Immature natural killer cell (primary cell): Measurements from ENCODE around the gene C10orf143. TPM values are rescaled to one million over a fixed set of nuclear protein-coding genes. Genes with fewer than 3 reads are reported as not detected.

Experiments used
- DNase-seq, 3 donors: peaks; one replicate each; pipeline ENCODE4 v3.0.0; 2022; ENCODE audit warnings: mixed read lengths in 1 of 3
- H3K27ac Mint-ChIP-seq, 6 donors: one replicate each; pipeline ENCODE4 v1.8.0; 2020; ENCODE audit warnings: mixed read lengths in 6 of 6, mild to moderate bottlenecking in 5 of 6, inconsistent platforms in 4 of 6, moderate library complexity in 3 of 6
- H3K27me3 Mint-ChIP-seq, 3 donors: one replicate each; pipeline ENCODE4 v1.8.0; 2020 to 2021; ENCODE audit warnings: low read depth in 3 of 3, mild to moderate bottlenecking in 3 of 3, mixed read lengths in 3 of 3, moderate library complexity in 3 of 3, inconsistent platforms in 1 of 3
- H3K36me3 Mint-ChIP-seq, 3 donors: one replicate each; pipeline ENCODE4 v1.8.0; 2020; ENCODE audit warnings: mixed read lengths in 3 of 3, inconsistent platforms in 2 of 3, mild to moderate bottlenecking in 2 of 3
- H3K4me1 Mint-ChIP-seq, 2 donors: one replicate each; pipeline ENCODE4 v1.8.0; 2020; ENCODE audit warnings: inconsistent platforms in 2 of 2, mild to moderate bottlenecking in 2 of 2, mixed read lengths in 2 of 2, moderate library complexity in 1 of 2
- H3K4me3 Mint-ChIP-seq, 5 donors: one replicate each; pipeline ENCODE4 v1.8.0; 2020; ENCODE audit warnings: mild to moderate bottlenecking in 5 of 5, mixed read lengths in 5 of 5, inconsistent platforms in 3 of 5, moderate library complexity in 3 of 5
- H3K9me3 Mint-ChIP-seq, 6 donors: one replicate each; pipeline ENCODE4 v1.8.0; 2020; ENCODE audit warnings: mild to moderate bottlenecking in 6 of 6, mixed read lengths in 6 of 6, inconsistent platforms in 4 of 6, moderate library complexity in 3 of 6
- polyA plus RNA-seq, 3 donors: library from polyadenylated mRNA; unstranded; fragments of 300-500 nt; fragmentation: Illumina TruSeq; gene quantifications; one replicate each; pipeline ENCODE4 v1.2.3, GENCODE V29; 2021

The C10orf143 gene
- 10 to 100 TPM; 17.8 to 31.7 (median 27.0) TPM for polyA plus RNA-seq

DNA sequence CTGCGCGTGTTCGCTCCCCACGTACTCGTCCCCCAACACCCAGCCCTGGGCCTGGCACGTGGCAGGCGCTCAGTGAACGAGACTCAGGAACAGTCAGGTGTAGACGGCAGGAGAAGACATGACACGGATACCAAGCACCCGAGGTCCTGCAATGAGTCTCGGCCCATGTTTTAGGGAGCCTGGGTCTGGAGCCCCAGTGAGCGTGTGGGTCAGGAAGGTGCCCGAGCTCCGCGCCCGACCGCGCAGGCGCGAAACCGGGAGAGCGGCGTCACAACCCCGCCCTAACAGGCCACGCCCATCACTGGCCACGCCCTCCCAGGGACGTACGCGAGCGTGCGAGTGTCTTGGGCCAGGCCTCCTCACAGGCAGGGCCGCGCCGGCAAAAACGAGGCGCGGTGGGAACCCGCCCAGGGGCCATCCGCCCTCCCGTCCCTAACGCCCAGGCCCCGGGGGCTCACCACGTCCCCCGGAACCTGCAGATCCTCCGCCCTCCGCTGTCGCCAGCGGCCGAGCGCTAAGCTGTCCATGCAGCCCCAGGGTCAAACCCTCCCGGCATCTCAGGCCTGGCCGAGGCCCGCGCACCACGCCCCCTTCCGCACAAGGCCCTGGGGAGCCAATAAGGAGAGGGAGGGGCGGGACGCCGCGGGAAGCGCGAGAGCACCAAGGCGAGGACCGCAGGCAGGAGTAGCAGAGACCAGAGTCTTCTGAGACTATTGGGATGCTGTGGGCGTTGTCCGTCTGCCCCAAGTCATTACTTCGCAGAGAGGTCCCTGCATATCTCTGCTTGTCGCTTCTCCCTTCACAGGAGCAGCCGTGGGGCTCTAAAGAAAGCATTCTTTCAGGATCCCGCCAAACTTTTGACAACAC is at the start of gene C10orf143:
TSS of gene C10orf143 (minus strand) at position 585 of the 867 bp plus-strand sequence. CDS start at position 527, 58 bp downstream.
- Mint-ChIP-seq H3K4me1 (peaks cover 36 to 53% of the 10 kb centered on the region in 2 donors), H3K27me3 (peaks cover 0 to 19% (median 4%) of the 10 kb centered on the region in 3 donors), H3K27ac (peak within 1 kb of the TSS; percentile 90 to 99 (median 97)), H3K9me3 (no peaks in the 10 kb centered on the region), H3K4me3 (peak within 1 kb of the TSS; percentile 95 to 99 (median 95)), H3K36me3 (peaks cover 0 to 7% (median 3%) of the 10 kb centered on the region in 3 donors)
- peak; percentile 99 to 100 (median 100) for DNase-seq

DNA sequence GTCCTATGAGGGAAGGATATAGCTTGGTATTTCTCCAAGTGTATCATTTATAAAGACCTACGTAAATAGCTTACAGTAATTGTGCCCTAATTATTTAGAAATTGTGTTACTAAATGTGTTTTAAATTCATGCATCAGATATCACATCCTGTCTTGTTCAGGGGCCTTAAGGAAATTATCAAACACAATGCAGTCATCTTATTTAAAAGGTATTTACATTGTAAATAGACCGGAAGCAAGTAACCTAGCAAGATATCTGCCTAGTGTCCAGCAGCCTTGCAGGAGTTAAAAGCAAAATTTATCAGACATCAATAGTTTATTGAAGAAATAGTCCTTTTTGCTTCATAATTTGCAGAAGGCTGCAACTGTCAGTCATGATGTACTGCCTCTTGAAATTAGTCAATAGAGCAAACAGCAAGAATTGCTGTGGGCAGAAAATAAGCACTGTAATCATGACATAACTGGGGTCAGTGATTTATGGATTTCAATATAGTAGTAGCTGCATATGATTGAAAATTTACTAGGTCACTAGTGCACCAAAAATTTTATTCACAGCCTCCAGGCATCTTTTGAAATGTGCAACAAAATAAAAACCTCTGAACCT is 48.7 kb upstream of the C10orf143 start:
- no peaks in the 10 kb centered on the region for H3K9me3 Mint-ChIP-seq
- H3K27ac Mint-ChIP-seq: no peak overlapping the region
- peaks cover 15 to 33% (median 21%) of the 10 kb centered on the region in 3 donors for H3K36me3 Mint-ChIP-seq
- no peak for DNase-seq
- no peaks in the 10 kb centered on the region for H3K27me3 Mint-ChIP-seq
- H3K4me3 Mint-ChIP-seq: no peak overlapping the region
- peaks cover 15 to 31% of the 10 kb centered on the region in 2 donors for H3K4me1 Mint-ChIP-seq

DNA sequence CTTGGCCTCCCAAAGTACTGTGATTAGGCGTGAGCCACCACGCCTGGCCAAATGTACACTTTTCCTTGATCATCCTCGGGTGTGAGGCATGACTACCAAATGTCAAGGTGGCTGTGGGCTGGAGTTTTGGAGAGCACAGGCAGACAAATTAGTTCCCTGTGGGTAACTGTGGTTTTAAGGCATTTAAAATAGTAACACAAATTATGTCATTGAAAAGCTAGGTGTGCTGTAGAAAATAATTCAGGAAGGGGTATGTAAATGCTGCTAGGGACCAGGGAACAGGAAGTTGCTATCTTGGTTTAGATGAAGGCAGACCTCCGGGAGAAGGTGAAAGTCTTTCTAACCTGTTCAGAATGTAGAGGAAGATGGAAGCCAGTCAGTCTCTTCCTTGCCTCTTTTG is 35.4 kb upstream of the C10orf143 start:
- no peak for DNase-seq
- peaks cover 0 to 3% (median 2%) of the 10 kb centered on the region in 3 donors for H3K27me3 Mint-ChIP-seq
- peaks cover 24 to 45% of the 10 kb centered on the region in 2 donors for H3K4me1 Mint-ChIP-seq
- H3K9me3 Mint-ChIP-seq: no peaks in the 10 kb centered on the region
- H3K4me3 Mint-ChIP-seq: no peak overlapping the region
- no peak overlapping the region for H3K27ac Mint-ChIP-seq
- peaks cover 9 to 17% (median 15%) of the 10 kb centered on the region in 3 donors for H3K36me3 Mint-ChIP-seq

DNA sequence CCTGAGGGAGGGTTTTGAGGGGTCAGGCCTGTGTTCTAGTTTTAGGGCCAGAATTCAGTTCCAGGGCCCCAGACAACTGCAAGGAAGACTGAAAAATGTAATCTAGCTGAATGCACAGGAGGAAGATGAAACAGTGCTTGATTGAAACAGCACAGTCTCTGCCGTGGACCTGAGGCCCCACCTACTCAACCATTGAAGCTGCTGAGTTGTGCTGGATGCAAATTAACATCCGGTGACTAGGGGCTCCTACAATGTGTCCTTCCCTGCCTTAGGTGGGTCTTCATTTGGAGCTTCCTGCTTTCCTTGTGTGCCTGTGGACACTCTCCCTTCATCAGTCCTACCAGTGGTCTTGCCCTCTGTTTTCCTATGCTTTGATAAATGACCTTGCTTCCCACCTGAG is 31.2 kb upstream of the C10orf143 start:
- H3K36me3 Mint-ChIP-seq: peaks cover 8 to 12% (median 9%) of the 10 kb centered on the region in 3 donors
- H3K4me3 Mint-ChIP-seq: peak overlapping the region in 1 of 5 donors; percentile 27
- no peak for DNase-seq
- peaks cover 0 to 3% (median 3%) of the 10 kb centered on the region in 3 donors for H3K27me3 Mint-ChIP-seq
- H3K4me1 Mint-ChIP-seq: peaks cover 48 to 64% of the 10 kb centered on the region in 2 donors
- H3K27ac Mint-ChIP-seq: peak overlapping the region in 2 of 6 donors; percentile 4 to 24
- no peaks in the 10 kb centered on the region for H3K9me3 Mint-ChIP-seq

DNA sequence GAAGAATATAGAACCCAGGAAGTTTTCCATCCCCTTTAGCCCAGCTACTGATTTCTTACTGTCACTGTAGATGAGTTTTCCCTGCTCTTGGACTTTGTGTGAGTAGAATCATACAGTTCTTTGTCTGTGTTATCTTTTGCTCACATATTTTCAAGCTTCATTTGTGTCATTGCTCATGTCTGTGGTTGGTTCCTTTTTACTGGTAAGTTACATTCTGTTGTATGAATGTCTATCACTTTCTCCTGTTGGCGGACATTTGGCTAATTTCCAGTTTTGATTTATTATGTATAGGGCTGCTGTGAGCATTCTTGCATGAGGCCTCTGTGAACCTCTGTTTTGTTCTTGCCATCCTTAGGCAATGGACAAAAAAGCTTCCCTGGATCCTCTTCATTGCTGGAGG is 30.8 kb upstream of the C10orf143 start:
- Mint-ChIP-seq H3K36me3 (peaks cover 5 to 9% (median 6%) of the 10 kb centered on the region in 3 donors), H3K9me3 (no peaks in the 10 kb centered on the region), H3K4me3 (peak overlapping the region in 1 of 5 donors; percentile 27), H3K27ac (peak overlapping the region in 1 of 6 donors; percentile 3), H3K4me1 (peaks cover 49 to 61% of the 10 kb centered on the region in 2 donors), H3K27me3 (peaks cover 0 to 3% (median 3%) of the 10 kb centered on the region in 3 donors)
- DNase-seq: no peak

DNA sequence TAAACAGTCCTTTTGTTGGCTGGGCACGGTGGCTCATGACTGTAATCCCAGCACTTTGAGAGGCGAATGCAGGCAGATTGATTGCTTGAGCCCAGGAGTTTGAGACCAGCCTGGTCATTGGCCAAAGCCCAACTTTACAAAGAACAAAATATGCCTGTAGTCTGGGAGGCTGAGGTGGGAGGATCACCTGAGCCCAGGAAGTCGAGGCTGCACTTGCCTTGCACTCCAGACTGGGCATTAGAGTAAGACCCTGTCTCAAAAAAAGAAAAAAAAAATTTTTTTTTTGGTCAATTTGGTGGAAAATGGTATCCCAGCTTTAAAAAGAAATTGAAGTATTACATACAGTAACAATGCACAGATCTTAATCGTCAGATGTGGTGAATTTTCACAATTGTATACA is 30.4 kb upstream of the C10orf143 start:
- Mint-ChIP-seq H3K27me3 (peaks cover 0 to 3% (median 3%) of the 10 kb centered on the region in 3 donors), H3K4me1 (peaks cover 49 to 58% of the 10 kb centered on the region in 2 donors), H3K27ac (no peak overlapping the region), H3K36me3 (peaks cover 2 to 6% (median 2%) of the 10 kb centered on the region in 3 donors), H3K9me3 (no peaks in the 10 kb centered on the region), H3K4me3 (no peak overlapping the region)
- DNase-seq: no peak

DNA sequence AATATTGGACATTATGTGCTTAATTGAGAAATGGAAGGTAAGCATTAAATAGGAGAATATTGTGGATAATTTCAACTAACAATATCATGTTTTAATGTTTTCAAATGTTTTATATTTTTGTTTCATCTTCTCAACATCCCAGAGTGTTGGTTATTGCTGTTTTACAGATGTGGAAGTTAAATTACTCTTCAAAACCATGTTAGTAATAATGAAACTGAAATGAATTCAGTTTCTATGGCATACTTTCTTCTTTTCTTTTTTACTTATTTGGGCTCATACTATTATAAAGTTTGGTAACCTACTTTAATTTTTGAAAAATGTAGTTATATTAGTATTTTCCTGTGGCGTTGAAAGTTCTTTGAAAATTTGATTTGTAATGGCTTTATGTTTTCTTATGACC is 29.8 kb upstream of the C10orf143 start:
- H3K4me3 Mint-ChIP-seq: no peak overlapping the region
- peaks cover 0 to 5% (median 0%) of the 10 kb centered on the region in 3 donors for H3K36me3 Mint-ChIP-seq
- no peak overlapping the region for H3K27ac Mint-ChIP-seq
- H3K27me3 Mint-ChIP-seq: peaks cover 0 to 3% (median 3%) of the 10 kb centered on the region in 3 donors
- no peak for DNase-seq
- no peaks in the 10 kb centered on the region for H3K9me3 Mint-ChIP-seq
- peaks cover 52 to 58% of the 10 kb centered on the region in 2 donors for H3K4me1 Mint-ChIP-seq

DNA sequence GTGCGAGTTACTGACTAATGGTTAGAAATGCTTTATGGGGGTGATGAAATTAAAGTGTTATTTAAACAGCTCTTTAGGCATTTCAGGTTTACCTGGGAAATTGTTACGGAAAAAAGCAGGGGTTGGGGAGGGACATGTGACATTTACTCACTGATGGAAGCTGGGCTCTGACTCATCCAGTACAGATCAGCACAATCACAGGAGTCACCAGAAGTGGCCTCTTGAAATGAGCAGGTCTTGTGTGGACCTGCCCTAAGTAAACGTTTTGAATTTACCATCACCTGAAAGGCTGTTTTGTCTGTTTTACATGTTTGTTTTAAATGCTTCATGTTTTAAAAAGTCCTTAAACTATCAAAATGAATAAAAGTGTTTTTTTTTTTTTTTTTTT is 27.8 kb upstream of the C10orf143 start:
- Mint-ChIP-seq H3K4me1 (peaks cover 55 to 65% of the 10 kb centered on the region in 2 donors), H3K4me3 (peak overlapping the region in 4 of 5 donors; percentile 85 to 89 (median 88)), H3K27me3 (peaks cover 0 to 10% (median 3%) of the 10 kb centered on the region in 3 donors), H3K36me3 (peaks cover 0 to 5% (median 0%) of the 10 kb centered on the region in 3 donors), H3K27ac (no peak overlapping the region), H3K9me3 (no peaks in the 10 kb centered on the region)
- DNase-seq: no peak

DNA sequence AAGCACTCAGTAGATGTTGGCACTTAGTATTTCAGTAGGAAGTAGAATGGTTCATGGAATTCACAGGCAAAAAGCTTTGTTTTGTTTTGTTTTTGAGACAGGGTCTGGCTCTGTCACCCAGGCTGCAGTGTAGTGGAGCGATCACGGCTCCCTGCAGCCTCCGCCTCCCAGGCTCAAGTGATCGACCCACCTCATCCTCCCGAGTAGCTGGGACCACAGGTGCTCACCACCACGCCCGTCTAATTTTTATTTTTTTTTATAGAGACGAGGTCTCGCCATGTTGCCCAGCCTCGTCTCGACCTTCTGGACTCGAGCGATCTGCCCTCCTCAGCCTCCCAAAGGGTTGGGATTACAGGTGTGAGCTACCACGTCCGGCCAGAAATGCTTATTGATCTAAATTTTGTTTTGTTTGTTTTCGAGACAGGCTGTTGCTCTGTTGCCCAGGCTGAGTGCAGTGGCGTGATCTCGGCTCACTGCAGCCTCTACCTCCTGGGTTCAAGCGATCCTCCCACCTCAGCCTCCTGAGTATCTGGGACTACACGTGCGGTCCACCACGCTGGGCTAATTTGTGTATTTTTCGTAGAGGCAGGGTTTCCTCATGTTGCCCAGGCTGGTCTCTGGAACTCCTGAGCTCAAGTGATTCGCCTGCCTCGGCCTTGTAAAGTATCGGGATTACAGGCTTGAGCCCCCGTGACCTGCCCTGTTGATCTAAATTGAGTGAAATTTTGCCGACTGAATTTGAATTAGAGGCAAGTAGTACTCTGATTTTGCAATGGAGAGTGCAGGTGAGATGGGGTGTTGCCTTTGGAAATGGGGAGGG is 27.2 kb upstream of the C10orf143 start:
- H3K9me3 Mint-ChIP-seq: no peaks in the 10 kb centered on the region
- peaks cover 0 to 5% (median 0%) of the 10 kb centered on the region in 3 donors for H3K36me3 Mint-ChIP-seq
- H3K4me1 Mint-ChIP-seq: peaks cover 52 to 60% of the 10 kb centered on the region in 2 donors
- H3K27me3 Mint-ChIP-seq: peaks cover 0 to 14% (median 3%) of the 10 kb centered on the region in 3 donors
- peak overlapping the region; percentile 82 to 89 (median 87) for H3K4me3 Mint-ChIP-seq
- peak overlapping the region in 4 of 6 donors; percentile 67 to 83 (median 74) for H3K27ac Mint-ChIP-seq
- DNase-seq: no peak

DNA sequence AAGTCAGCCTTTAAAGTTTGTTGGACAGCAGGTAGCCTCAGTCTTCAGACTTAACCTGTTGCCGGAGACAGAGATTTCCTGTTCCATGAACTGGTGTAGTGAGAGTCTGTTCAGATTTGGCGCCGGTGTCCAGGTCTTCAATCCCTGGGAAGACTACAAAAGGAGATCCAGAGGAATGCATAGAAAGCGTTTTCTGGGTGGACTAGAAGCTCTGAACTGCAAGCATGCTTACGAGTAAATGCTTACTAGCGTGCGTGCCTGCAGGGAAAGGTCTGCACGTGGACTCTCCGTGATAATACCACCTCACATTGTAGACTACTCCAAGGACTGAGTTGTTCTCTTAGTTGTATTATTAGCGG is 26.4 kb upstream of the C10orf143 start:
- Mint-ChIP-seq H3K27me3 (peaks cover 0 to 14% (median 3%) of the 10 kb centered on the region in 3 donors), H3K9me3 (no peaks in the 10 kb centered on the region), H3K36me3 (no peaks in the 10 kb centered on the region), H3K4me3 (peak overlapping the region; percentile 82 to 89 (median 87)), H3K4me1 (peaks cover 44 to 52% of the 10 kb centered on the region in 2 donors), H3K27ac (peak overlapping the region; percentile 55 to 83 (median 72))
- no peak for DNase-seq

DNA sequence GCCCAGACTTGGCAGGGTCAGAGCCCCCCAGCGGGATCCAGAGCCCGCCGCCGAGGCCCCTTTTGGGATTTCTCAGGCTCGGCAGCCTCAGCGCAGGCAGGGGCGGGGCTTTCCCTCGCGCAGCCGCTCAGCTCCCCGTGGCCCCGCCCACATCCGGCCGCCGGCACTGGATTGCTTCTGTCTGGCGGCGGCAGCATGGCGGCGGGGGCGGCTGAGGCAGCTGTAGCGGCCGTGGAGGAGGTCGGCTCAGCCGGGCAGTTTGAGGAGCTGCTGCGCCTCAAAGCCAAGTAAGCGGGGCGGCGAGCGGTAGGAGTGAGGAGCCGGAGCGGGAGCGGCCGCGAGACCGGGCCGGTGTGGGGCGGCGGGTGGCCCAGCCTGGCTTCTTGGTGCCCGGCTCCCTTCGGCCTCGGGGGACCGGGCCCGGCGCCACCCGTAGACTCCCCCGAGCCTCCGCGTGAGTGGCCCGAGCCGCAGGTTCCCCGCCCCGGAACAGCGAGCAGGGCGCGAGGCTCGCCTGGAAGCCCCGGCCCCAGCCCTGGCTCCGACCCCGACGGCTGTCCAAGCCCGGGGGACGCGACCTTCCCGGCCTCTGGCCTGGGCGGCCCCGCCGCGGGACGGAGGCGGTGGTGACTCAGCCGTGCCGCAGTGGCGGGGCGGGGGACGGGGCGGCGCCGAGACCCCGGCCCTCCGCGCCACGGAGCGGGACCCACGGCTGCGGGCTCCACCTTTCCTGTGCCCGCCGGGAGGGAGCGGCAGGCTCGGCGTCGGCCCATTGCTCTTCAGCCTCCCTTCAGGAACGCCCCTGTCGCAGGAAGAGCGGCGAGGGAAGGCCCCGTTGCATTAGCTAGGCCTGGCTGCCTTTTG is 25.8 kb upstream of the C10orf143 start, which contains the start of gene GLRX3:
TSS of gene GLRX3 (plus strand) at position 166 of the 864 bp plus-strand sequence. CDS start at position 196, 30 bp downstream.
- Mint-ChIP-seq H3K9me3 (no peaks in the 10 kb centered on the region), H3K4me3 (peak within 1 kb of the TSS; percentile 85 to 94 (median 88)), H3K27ac (peak within 1 kb of the TSS; percentile 55 to 92 (median 82)), H3K36me3 (no peaks in the 10 kb centered on the region), H3K27me3 (peaks cover 0 to 12% (median 3%) of the 10 kb centered on the region in 3 donors), H3K4me1 (peaks cover 39 to 47% of the 10 kb centered on the region in 2 donors)
- DNase-seq: peak; percentile 85 to 87 (median 85)

DNA sequence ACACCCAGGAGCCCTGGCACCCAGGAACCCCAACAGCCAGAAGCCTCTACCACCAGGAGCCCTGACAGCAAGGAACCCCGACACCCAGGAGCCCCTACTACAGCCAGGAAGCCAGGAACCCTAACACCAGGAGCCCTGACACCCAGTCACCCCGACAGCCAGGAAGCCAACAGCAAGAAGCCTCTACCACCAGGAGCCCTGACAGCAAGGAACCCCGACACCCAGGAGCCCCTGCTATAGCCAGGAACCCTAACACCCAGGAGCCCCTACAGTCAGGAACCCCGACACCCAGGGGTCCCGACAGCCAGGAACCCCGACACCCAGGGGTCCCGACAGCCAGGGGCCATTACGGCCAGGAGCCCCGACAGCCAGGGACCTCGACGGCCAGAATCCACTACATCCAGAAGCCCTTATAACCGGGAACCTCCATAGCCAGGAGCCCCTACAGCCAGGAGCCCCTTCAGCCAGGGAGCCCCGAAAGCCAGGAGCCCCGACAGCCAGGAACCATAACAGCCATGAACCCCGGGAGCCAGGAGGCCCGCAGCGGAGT is 25.1 kb upstream of the C10orf143 start:
- Mint-ChIP-seq H3K27ac (peak overlapping the region; percentile 51 to 87 (median 69)), H3K4me1 (peaks cover 34 to 40% of the 10 kb centered on the region in 2 donors), H3K27me3 (peaks cover 0 to 11% (median 0%) of the 10 kb centered on the region in 3 donors), H3K9me3 (no peaks in the 10 kb centered on the region), H3K4me3 (peak overlapping the region; percentile 82 to 94 (median 88)), H3K36me3 (no peaks in the 10 kb centered on the region)
- no peak for DNase-seq
